A549 (cell line): ENCODE results near the gene ZNF101.

Experiments
- CBX8 ChIP-seq: fragments of 200-600 bp; sonication (generic); IDR thresholded peaks from 2 replicates; pipeline ENCODE4 v1.6.1; 2016
- CEBPB ChIP-seq, 2 experiments: fragments of >200 bp in 1 of 2; sonication (Bioruptor Twin) in 1 of 2; formaldehyde crosslinking in 1 of 2; IDR thresholded peaks; 2 replicates each; pipeline ENCODE4 v1.6.1; 2012 to 2016
- CHD2 ChIP-seq: fragments of 150-350 bp; IDR thresholded peaks from 2 replicates; pipeline ENCODE4 v1.6.1; 2014; ENCODE audit warnings: low read length; ENCODE audit not compliant: partially characterized antibody
- EP300 ChIP-seq, 2 experiments: fragments of >200 bp; sonication (Bioruptor Twin); formaldehyde crosslinking; IDR thresholded peaks; 2 replicates in 1 of 2; 3 replicates in 1 of 2; pipeline ENCODE4 v1.6.1; 2016 to 2017
- JUNB ChIP-seq: fragments of >200 bp; sonication (Bioruptor Twin); formaldehyde crosslinking; IDR thresholded peaks from 2 replicates; pipeline ENCODE4 v1.6.1; 2016
- MYC ChIP-seq: IDR thresholded peaks from 2 replicates; pipeline ENCODE4 v1.6.1; 2012; ENCODE audit warnings: mild to moderate bottlenecking, inconsistent platforms, low read length, improper control_type of control experiment, borderline replicate concordance
- POLR2A ChIP-seq: IDR thresholded peaks from 2 replicates; pipeline ENCODE4 v1.6.1; 2012; ENCODE audit warnings: mild to moderate bottlenecking, low read length
- RAD21 ChIP-seq, 2 experiments: fragments of >200 bp in 1 of 2; sonication (Bioruptor Twin) in 1 of 2; formaldehyde crosslinking in 1 of 2; IDR thresholded peaks in 1 of 2; conservative IDR thresholded peaks in 1 of 2; 2 replicates in 1 of 2; 3 replicates in 1 of 2; pipeline ENCODE4 v1.6.1; 2012 to 2018; ENCODE audit warnings: inconsistent platforms in 1 of 2
- RFX5 ChIP-seq: fragments of 450-650 bp; IDR thresholded peaks from 2 replicates; pipeline ENCODE4 v1.7.1; 2014; ENCODE audit warnings: antibody characterized with exemption, mild to moderate bottlenecking, moderate library complexity
- RNF2 ChIP-seq: fragments of 200-600 bp; sonication (generic); IDR thresholded peaks from 2 replicates; pipeline ENCODE4 v1.6.1; 2016; ENCODE audit warnings: low read depth, mild to moderate bottlenecking, antibody characterized with exemption, moderate library complexity, borderline replicate concordance
- TF ChIP-seq, protein P1 (sequence below): fragments of >200 bp; sonication (Bioruptor Twin); formaldehyde crosslinking; IDR thresholded peaks from 3 replicates; pipeline ENCODE4 v1.5.1; 2016
- TF ChIP-seq, protein P2 (sequence below): fragments of 200-600 bp; sonication (generic); IDR thresholded peaks from 2 replicates; pipeline ENCODE4 v1.6.1; 2016; ENCODE audit warnings: antibody characterized with exemption, mild to moderate bottlenecking, moderate library complexity
- TF ChIP-seq, protein P3 (sequence below): IDR thresholded peaks from 2 replicates; pipeline ENCODE4 v1.6.1; 2012

DNA sequence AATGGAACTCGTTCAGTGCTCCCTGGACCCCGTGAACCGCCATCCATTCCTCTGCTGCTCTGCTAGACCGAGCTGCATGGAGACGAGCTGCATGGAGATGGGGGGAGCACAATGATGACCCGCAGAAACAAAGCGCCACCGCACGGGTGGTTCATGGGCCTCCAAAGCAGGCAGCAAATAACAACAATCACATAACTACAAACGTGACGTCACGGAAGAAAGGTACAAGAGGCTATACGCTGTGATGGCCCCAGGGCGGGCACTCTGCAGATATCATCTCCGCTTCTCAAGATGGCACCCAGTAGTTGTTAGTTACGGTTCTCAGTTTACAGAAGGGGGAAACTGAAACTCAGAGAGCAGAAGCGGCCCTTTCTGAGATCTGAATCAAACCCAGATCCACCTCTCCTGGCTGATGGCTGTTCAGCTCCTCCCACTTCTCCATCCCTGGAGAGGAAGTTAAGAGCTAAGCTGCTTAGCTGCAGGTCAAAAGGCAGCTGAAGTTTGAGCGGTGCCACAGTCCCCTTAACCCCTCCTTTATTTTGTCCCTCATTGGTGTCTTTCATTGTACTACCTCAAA is 6.9 kb upstream of the ZNF101 start:
- TF ChIP-seq CHD2 (no peak), CEBPB (IDR thresholded peaks at IDR 0.05) (no peak), RNF2 (no peak), MYC (no peak), POLR2A (no peak), RFX5 (no peak), EP300 (IDR thresholded peaks at IDR 0.05) (no peak), JUNB (no peak), CBX8 (no peak), RAD21 (conservative IDR thresholded peaks at IDR 0.05 in 1 of 2, IDR thresholded peaks at IDR 0.05 in 1 of 2) (no peak)
- TF ChIP-seq, protein P1, sequence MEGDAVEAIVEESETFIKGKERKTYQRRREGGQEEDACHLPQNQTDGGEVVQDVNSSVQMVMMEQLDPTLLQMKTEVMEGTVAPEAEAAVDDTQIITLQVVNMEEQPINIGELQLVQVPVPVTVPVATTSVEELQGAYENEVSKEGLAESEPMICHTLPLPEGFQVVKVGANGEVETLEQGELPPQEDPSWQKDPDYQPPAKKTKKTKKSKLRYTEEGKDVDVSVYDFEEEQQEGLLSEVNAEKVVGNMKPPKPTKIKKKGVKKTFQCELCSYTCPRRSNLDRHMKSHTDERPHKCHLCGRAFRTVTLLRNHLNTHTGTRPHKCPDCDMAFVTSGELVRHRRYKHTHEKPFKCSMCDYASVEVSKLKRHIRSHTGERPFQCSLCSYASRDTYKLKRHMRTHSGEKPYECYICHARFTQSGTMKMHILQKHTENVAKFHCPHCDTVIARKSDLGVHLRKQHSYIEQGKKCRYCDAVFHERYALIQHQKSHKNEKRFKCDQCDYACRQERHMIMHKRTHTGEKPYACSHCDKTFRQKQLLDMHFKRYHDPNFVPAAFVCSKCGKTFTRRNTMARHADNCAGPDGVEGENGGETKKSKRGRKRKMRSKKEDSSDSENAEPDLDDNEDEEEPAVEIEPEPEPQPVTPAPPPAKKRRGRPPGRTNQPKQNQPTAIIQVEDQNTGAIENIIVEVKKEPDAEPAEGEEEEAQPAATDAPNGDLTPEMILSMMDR: no peak
- TF ChIP-seq, protein P2, sequence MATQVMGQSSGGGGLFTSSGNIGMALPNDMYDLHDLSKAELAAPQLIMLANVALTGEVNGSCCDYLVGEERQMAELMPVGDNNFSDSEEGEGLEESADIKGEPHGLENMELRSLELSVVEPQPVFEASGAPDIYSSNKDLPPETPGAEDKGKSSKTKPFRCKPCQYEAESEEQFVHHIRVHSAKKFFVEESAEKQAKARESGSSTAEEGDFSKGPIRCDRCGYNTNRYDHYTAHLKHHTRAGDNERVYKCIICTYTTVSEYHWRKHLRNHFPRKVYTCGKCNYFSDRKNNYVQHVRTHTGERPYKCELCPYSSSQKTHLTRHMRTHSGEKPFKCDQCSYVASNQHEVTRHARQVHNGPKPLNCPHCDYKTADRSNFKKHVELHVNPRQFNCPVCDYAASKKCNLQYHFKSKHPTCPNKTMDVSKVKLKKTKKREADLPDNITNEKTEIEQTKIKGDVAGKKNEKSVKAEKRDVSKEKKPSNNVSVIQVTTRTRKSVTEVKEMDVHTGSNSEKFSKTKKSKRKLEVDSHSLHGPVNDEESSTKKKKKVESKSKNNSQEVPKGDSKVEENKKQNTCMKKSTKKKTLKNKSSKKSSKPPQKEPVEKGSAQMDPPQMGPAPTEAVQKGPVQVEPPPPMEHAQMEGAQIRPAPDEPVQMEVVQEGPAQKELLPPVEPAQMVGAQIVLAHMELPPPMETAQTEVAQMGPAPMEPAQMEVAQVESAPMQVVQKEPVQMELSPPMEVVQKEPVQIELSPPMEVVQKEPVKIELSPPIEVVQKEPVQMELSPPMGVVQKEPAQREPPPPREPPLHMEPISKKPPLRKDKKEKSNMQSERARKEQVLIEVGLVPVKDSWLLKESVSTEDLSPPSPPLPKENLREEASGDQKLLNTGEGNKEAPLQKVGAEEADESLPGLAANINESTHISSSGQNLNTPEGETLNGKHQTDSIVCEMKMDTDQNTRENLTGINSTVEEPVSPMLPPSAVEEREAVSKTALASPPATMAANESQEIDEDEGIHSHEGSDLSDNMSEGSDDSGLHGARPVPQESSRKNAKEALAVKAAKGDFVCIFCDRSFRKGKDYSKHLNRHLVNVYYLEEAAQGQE: no peak
- TF ChIP-seq, protein P3, sequence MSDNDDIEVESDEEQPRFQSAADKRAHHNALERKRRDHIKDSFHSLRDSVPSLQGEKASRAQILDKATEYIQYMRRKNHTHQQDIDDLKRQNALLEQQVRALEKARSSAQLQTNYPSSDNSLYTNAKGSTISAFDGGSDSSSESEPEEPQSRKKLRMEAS: no peak
